ENCODE measurements around the gene GLB1L3. TPM values are rescaled to one million over a fixed set of nuclear protein-coding genes. Genes with fewer than 3 reads are reported as not detected.

Gene GLB1L3
- polyA plus RNA-seq, 1 donor (not counting 4 experiments of a cell fraction or from before 2014, with no cell fraction given) = 3.0 TPM

GRCh38 chr11:134257101-134257500 is 19.1 kb upstream of the GLB1L3 start:
- Histone ChIP-seq H4K20me1 (ENCODE audit: control insufficient read depth, extremely low read depth, insufficient read depth, low read length) (no peaks in the 10 kb centered on the region), H3K27ac (ENCODE audit: control insufficient read depth, insufficient read depth, low read length) (no peak overlapping the region), H2AFZ (ENCODE audit: control insufficient read depth, low read length) (no peak overlapping the region), H3K4me2 (ENCODE audit: control insufficient read depth, extremely low read depth, insufficient read depth, low read depth, low read length) (no peak overlapping the region), H3K4me3 (ENCODE audit: control insufficient read depth in 2 of 3, extremely low read depth in 1 of 3, insufficient read depth in 2 of 3, low read depth in 1 of 3, low read length in 3 of 3) (no peak overlapping the region), H3K36me3 (ENCODE audit: control insufficient read depth in 2 of 2, extremely low read depth in 1 of 2, insufficient read depth in 2 of 2, low read length in 2 of 2) (peaks cover 17 to 22% of the 10 kb centered on the region in 2 experiments), H3K9me1 (ENCODE audit: control insufficient read depth, extremely low read depth, insufficient read depth, low read length) (peaks cover 2% of the 10 kb centered on the region), H3K9ac (ENCODE audit: control insufficient read depth, extremely low read depth, insufficient read depth, low read length) (no peak overlapping the region), H3K27me3 (ENCODE audit: control insufficient read depth, extremely low read depth, insufficient read depth, low read length) (no peaks in the 10 kb centered on the region), H3K9me3 (ENCODE audit: control insufficient read depth, low read depth, low read length) (no peaks in the 10 kb centered on the region), H3K79me2 (ENCODE audit: control insufficient read depth, insufficient read depth, low read length) (peaks cover 15% of the 10 kb centered on the region), H3K4me1 (ENCODE audit: control insufficient read depth, extremely low read depth, insufficient read depth, low read length) (peaks cover 3% of the 10 kb centered on the region)
- DNase-seq (ENCODE audit: low read depth, low spot score) (no peak), FAIRE-seq (no peak)
- no peak for TF ChIP-seq CTCF (optimal IDR thresholded peaks at IDR 0.05 in 1 of 3, IDR thresholded peaks at IDR 0.05 in 1 of 3, conservative IDR thresholded peaks at IDR 0.05 in 1 of 3; ENCODE audit: extremely low read depth in 1 of 3, insufficient read depth in 2 of 3, low read length in 3 of 3)
- dilution Hi-C loops (cut with MboI; ENCODE audit: extremely low pct_ligation_motif_present, low sequenced_read_pairs) = no loop called here

- TF ChIP-seq EZH2 (IDR thresholded peaks at IDR 0.05; ENCODE audit: low read length) (no peak), CTCF (optimal IDR thresholded peaks at IDR 0.05 in 1 of 3, IDR thresholded peaks at IDR 0.05 in 1 of 3, conservative IDR thresholded peaks at IDR 0.05 in 1 of 3; ENCODE audit: extremely low read depth in 1 of 3, insufficient read depth in 2 of 3, low read length in 3 of 3) (no peak)
- H3K27me3 ChIP-seq (ENCODE audit: control insufficient read depth, extremely low read depth, insufficient read depth, low read length) = no peaks in the 10 kb centered on the region
- peaks cover 2% of the 10 kb centered on the region for H3K9me1 ChIP-seq (ENCODE audit: control insufficient read depth, extremely low read depth, insufficient read depth, low read length)
- H4K20me1 ChIP-seq (ENCODE audit: control insufficient read depth, extremely low read depth, insufficient read depth, low read length) = no peaks in the 10 kb centered on the region
- H3K9ac ChIP-seq (ENCODE audit: control insufficient read depth, extremely low read depth, insufficient read depth, low read length) = no peak overlapping the region
- no peak overlapping the region for H3K4me2 ChIP-seq (ENCODE audit: control insufficient read depth, extremely low read depth, insufficient read depth, low read depth, low read length)
- H3K27ac ChIP-seq (ENCODE audit: control insufficient read depth, insufficient read depth, low read length) = no peak overlapping the region
- peaks cover 21 to 29% of the 10 kb centered on the region in 2 experiments for H3K36me3 ChIP-seq (ENCODE audit: control insufficient read depth in 2 of 2, extremely low read depth in 1 of 2, insufficient read depth in 2 of 2, low read length in 2 of 2)
- H3K4me1 ChIP-seq (ENCODE audit: control insufficient read depth, extremely low read depth, insufficient read depth, low read length) = no peaks in the 10 kb centered on the region
- peaks cover 13% of the 10 kb centered on the region for H3K79me2 ChIP-seq (ENCODE audit: control insufficient read depth, insufficient read depth, low read length)
- no peaks in the 10 kb centered on the region for H3K9me3 ChIP-seq (ENCODE audit: control insufficient read depth, low read depth, low read length)
- dilution Hi-C loops (cut with MboI; ENCODE audit: extremely low pct_ligation_motif_present, low sequenced_read_pairs) = no loop called here
- FAIRE-seq = no peak
- no peak overlapping the region for H3K4me3 ChIP-seq (ENCODE audit: control insufficient read depth in 2 of 3, extremely low read depth in 1 of 3, insufficient read depth in 2 of 3, low read depth in 1 of 3, low read length in 3 of 3)
- H2AFZ ChIP-seq (ENCODE audit: control insufficient read depth, low read length) = no peak overlapping the region
- DNase-seq (ENCODE audit: low read depth, low spot score) = no peak
Observed at GRCh38 chr11:134258577-134258976, 17.6 kb upstream of the GLB1L3 start.

All from keratinocyte (primary cell).